Skeletal muscle satellite cell (primary cell): ENCODE data around the gene COL5A2.

Experiments used
- H3K27me3 ChIP-seq: 2 replicates; pipeline ENCODE4 v1.7.0; 2013; ENCODE audit warnings: low read length; ENCODE audit not compliant: control insufficient read depth, insufficient read depth
- H3K36me3 ChIP-seq: 2 replicates; pipeline ENCODE4 v1.7.0; 2013; ENCODE audit warnings: mild to moderate bottlenecking, control low read depth, low read length; ENCODE audit not compliant: insufficient read depth
- H3K4me1 ChIP-seq: 2 replicates; pipeline ENCODE4 v1.7.0; 2013; ENCODE audit warnings: low read length; ENCODE audit not compliant: control insufficient read depth, insufficient read depth
- H3K4me2 ChIP-seq: 2 replicates; pipeline ENCODE4 v1.7.0; 2013; ENCODE audit warnings: mild to moderate bottlenecking, low read length
- H3K4me3 ChIP-seq: 2 replicates; pipeline ENCODE4 v1.7.0; 2013; ENCODE audit warnings: low read length
- H3K9ac ChIP-seq: 2 replicates; pipeline ENCODE4 v1.7.0; 2013; ENCODE audit warnings: mild to moderate bottlenecking, low read depth, low read length, moderate library complexity
- H3K9me3 ChIP-seq: replicated peaks from 2 replicates; pipeline ENCODE4 v1.7.0; 2013; ENCODE audit warnings: mild to moderate bottlenecking, control low read depth, low read length

Gene COL5A2

GRCh38 chr2:189178054-189178453, 1.5 kb downstream of the COL5A2 start:
- H3K4me3 ChIP-seq, result peak overlapping the region; percentile 83
- peaks cover 8% of the 10 kb centered on the region for H3K36me3 ChIP-seq
- H3K27me3 ChIP-seq, result no peaks in the 10 kb centered on the region
- H3K4me2 ChIP-seq, result peak overlapping the region; percentile 90
- no peaks in the 10 kb centered on the region for H3K9me3 ChIP-seq
- peak overlapping the region; percentile 96 for H3K9ac ChIP-seq
- peaks cover 15% of the 10 kb centered on the region for H3K4me1 ChIP-seq

DNA sequence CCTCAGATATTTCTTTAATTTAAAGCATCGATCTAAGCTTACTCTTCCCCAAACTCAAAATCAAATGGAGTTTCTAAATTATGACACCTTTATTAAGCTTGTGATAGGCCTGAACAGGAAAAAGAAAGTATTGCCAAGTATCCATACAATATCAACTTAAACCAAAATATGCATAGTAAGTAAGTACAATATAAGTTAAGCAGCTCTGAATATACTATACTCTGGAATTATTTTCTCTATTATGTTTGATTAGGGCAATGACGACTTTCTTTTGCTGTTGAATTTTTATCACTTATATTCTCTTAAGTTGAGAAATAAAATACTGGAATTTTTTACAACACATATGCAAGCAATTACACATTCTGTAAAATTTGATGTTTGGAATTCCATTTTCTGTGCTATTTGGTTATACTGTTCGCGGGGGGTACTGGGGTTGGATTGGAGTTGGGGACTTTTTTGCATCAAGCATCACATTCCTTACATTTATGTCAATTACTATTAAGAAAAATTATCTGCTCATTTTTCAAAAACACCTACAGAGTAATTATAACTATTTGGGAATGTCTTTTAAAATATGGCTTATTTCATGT, 2.2 kb downstream of the COL5A2 start:
- Histone ChIP-seq H3K4me3 (peak overlapping the region; percentile 83), H3K9ac (peak overlapping the region; percentile 96), H3K4me1 (peaks cover 17% of the 10 kb centered on the region), H3K27me3 (no peaks in the 10 kb centered on the region), H3K4me2 (peak overlapping the region; percentile 90), H3K36me3 (peaks cover 11% of the 10 kb centered on the region), H3K9me3 (no peaks in the 10 kb centered on the region)

GRCh38 chr2:189176516-189176915, 3.0 kb downstream of the COL5A2 start:
- Histone ChIP-seq H3K27me3 (no peaks in the 10 kb centered on the region), H3K4me2 (peak overlapping the region; percentile 90), H3K9me3 (no peaks in the 10 kb centered on the region), H3K9ac (peak overlapping the region; percentile 96), H3K4me1 (peaks cover 25% of the 10 kb centered on the region), H3K4me3 (peak overlapping the region; percentile 83), H3K36me3 (peaks cover 20% of the 10 kb centered on the region)

DNA sequence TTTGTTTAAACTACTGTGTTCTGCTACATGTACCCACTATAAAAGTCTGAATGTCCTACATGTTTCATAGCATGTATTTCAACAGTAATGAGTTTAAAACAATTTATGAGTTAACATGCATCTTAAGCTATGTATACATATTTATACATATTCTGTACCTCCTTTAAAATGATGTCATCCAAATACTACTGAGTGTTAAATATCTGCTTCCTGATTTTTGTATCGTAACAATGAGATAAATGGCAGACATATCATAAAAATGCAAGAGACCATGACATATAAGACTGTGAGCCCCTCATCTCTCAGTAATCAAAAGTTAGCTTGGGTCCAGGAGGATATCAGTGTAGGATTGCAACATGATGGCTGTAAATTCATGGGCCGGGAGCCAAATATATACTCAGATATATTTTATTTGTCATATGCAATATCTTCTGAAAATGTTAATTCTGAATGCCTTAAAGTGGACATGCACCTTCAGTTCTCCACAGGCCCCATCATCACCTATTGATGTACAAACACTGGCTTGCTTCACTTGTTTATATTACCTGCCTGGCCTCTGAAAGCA, 3.6 kb downstream of the COL5A2 start:
- Histone ChIP-seq H3K9ac (peak overlapping the region; percentile 96), H3K4me2 (peak overlapping the region; percentile 90), H3K27me3 (no peaks in the 10 kb centered on the region), H3K9me3 (no peaks in the 10 kb centered on the region), H3K4me3 (peak overlapping the region; percentile 83), H3K4me1 (peaks cover 25% of the 10 kb centered on the region), H3K36me3 (peaks cover 25% of the 10 kb centered on the region)

- Histone ChIP-seq H3K4me2 (peak overlapping the region; percentile 41), H3K9me3 (no peaks in the 10 kb centered on the region), H3K9ac (no peak overlapping the region), H3K4me3 (no peak overlapping the region), H3K4me1 (peaks cover 26% of the 10 kb centered on the region), H3K36me3 (peaks cover 38% of the 10 kb centered on the region), H3K27me3 (no peaks in the 10 kb centered on the region)
These were observed 7.5 kb downstream of the COL5A2 start for GRCh38 chr2:189171956-189172609.

- H3K36me3 ChIP-seq, result peaks cover 37% of the 10 kb centered on the region
- no peaks in the 10 kb centered on the region for H3K27me3 ChIP-seq
- no peak overlapping the region for H3K4me3 ChIP-seq
- H3K4me1 ChIP-seq, result peaks cover 51% of the 10 kb centered on the region
- H3K9me3 ChIP-seq, result no peaks in the 10 kb centered on the region
- no peak overlapping the region for H3K4me2 ChIP-seq
- no peak overlapping the region for H3K9ac ChIP-seq
These were observed 10.6 kb downstream of the COL5A2 start for GRCh38 chr2:189168856-189169499.

GRCh38 chr2:189165656-189166380, 13.7 kb downstream of the COL5A2 start:
- Histone ChIP-seq H3K27me3 (no peaks in the 10 kb centered on the region), H3K4me2 (peak overlapping the region; percentile 66), H3K9ac (no peak overlapping the region), H3K4me1 (peaks cover 55% of the 10 kb centered on the region), H3K9me3 (no peaks in the 10 kb centered on the region), H3K36me3 (peaks cover 24% of the 10 kb centered on the region), H3K4me3 (peak overlapping the region; percentile 7)

GRCh38 chr2:189164746-189165145, 14.8 kb downstream of the COL5A2 start:
- peak overlapping the region; percentile 51 for H3K4me2 ChIP-seq
- H3K4me1 ChIP-seq, result peaks cover 55% of the 10 kb centered on the region
- peaks cover 17% of the 10 kb centered on the region for H3K36me3 ChIP-seq
- H3K4me3 ChIP-seq, result no peak overlapping the region
- peak overlapping the region; percentile 63 for H3K9ac ChIP-seq
- no peaks in the 10 kb centered on the region for H3K9me3 ChIP-seq
- no peaks in the 10 kb centered on the region for H3K27me3 ChIP-seq

DNA sequence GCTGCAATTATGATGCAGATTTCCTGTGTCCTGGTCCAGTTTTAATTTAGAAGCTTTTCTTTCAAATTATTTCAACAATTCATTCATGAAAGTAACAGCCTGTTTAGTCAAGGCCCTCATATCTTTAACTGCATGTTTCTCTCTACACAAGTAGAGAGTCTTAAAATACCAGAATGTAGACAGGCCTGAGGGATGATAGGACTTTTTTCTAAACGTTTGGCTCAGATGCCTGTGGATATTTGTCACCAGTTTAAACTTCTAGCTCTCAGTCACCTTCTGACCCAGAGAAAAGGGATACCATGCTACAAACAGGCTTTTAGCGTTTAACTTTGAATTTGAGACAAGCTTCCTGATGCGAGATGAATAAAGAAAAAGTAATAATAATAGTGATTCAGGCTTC, 15.7 kb downstream of the COL5A2 start:
- Histone ChIP-seq H3K9ac (peak overlapping the region; percentile 63), H3K4me3 (no peak overlapping the region), H3K4me2 (peak overlapping the region; percentile 51), H3K9me3 (no peaks in the 10 kb centered on the region), H3K36me3 (peaks cover 15% of the 10 kb centered on the region), H3K4me1 (peaks cover 60% of the 10 kb centered on the region), H3K27me3 (no peaks in the 10 kb centered on the region)

GRCh38 chr2:189162566-189162965, 17.0 kb downstream of the COL5A2 start:
- H3K27me3 ChIP-seq, result no peaks in the 10 kb centered on the region
- H3K4me1 ChIP-seq, result peaks cover 69% of the 10 kb centered on the region
- no peak overlapping the region for H3K9ac ChIP-seq
- no peak overlapping the region for H3K4me3 ChIP-seq
- peaks cover 13% of the 10 kb centered on the region for H3K36me3 ChIP-seq
- no peaks in the 10 kb centered on the region for H3K9me3 ChIP-seq
- H3K4me2 ChIP-seq, result no peak overlapping the region

GRCh38 chr2:189161894-189162293, 17.7 kb downstream of the COL5A2 start:
- no peak overlapping the region for H3K9ac ChIP-seq
- H3K4me2 ChIP-seq, result no peak overlapping the region
- H3K4me3 ChIP-seq, result no peak overlapping the region
- peaks cover 69% of the 10 kb centered on the region for H3K4me1 ChIP-seq
- H3K27me3 ChIP-seq, result no peaks in the 10 kb centered on the region
- no peaks in the 10 kb centered on the region for H3K9me3 ChIP-seq
- H3K36me3 ChIP-seq, result peaks cover 13% of the 10 kb centered on the region
